ENCODE measurements around the gene ITGB1BP1. TPM values are rescaled to one million over a fixed set of nuclear protein-coding genes. Genes with fewer than 3 reads are reported as not detected.

Gene ITGB1BP1
- total RNA-seq, 2 donors from 2014 or later: 26.9 to 36.8 TPM

DNA sequence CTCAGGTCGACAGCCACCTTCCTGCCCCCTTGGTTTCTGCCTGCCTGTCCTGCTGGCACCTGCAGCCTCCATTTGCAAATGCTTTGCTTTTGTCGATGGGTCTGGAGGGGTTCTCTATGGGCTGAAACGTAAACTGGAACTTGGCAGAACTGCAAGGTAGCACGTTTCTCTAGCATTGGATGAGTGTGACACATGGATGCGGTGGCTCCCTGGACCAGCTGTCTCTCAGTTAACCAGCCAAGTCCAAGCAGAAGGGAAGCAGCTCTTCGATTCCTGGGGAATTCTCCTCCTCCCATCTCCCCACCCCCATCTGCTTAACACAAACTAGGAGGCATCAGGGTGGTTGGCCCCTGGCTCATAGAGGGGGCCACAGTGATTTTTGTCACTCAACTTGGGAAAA is 57.3 kb downstream of the ITGB1BP1 start:
- Histone ChIP-seq H3K4me3 (no peak overlapping the region), H3K4me1 (replicated peaks) (no peaks in the 10 kb centered on the region), H3K36me3 (no peaks in the 10 kb centered on the region), H3K27me3 (replicated peaks; ENCODE audit: insufficient read depth) (no peaks in the 10 kb centered on the region), H3K27ac (no peak overlapping the region), H3K9me3 (no peaks in the 10 kb centered on the region)
- no peak for DNase-seq (ENCODE audit: low spot score)
- intact Hi-C loops (cut with DNase I): no loop called here
- TF ChIP-seq POLR2AphosphoS5 (IDR thresholded peaks at IDR 0.05): no peak
- TF ChIP-seq, protein P1, sequence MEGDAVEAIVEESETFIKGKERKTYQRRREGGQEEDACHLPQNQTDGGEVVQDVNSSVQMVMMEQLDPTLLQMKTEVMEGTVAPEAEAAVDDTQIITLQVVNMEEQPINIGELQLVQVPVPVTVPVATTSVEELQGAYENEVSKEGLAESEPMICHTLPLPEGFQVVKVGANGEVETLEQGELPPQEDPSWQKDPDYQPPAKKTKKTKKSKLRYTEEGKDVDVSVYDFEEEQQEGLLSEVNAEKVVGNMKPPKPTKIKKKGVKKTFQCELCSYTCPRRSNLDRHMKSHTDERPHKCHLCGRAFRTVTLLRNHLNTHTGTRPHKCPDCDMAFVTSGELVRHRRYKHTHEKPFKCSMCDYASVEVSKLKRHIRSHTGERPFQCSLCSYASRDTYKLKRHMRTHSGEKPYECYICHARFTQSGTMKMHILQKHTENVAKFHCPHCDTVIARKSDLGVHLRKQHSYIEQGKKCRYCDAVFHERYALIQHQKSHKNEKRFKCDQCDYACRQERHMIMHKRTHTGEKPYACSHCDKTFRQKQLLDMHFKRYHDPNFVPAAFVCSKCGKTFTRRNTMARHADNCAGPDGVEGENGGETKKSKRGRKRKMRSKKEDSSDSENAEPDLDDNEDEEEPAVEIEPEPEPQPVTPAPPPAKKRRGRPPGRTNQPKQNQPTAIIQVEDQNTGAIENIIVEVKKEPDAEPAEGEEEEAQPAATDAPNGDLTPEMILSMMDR (IDR thresholded peaks at IDR 0.05): no peak
- no peak for TF ChIP-seq POLR2A (IDR thresholded peaks at IDR 0.05)
- WGBS: 83% methylated on average over 6 of the region's 6 CpGs

DNA sequence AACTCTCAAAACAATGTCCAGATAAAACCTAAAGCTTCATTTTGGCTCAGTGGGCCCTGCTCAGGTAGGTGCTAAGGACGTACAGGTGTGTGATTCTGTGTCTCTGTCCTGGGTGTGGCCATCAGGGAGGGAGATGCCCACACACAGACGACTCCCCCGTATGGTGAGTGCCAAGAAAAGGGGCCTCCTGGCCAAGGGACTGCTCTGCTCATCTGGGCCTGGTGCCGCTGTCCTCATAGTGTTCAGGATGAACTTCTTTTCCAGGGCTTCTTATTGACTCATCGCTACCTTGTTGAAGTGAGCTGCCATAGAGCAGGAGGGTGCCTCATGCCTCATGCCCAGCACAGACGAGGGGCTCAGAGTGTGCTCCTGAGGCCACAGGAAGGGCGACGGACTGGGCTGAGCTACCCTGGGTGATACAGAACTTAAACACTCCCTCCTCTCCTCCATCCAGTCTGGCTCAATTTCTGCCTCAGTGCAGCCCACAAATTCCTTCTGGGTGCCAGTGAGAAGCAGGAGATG is 57.8 kb downstream of the ITGB1BP1 start:
- no peak for DNase-seq (ENCODE audit: low spot score)
- intact Hi-C loops (cut with DNase I): no loop called here
- H3K36me3 ChIP-seq: no peaks in the 10 kb centered on the region
- WGBS: 86% methylated on average over 8 of the region's 8 CpGs
- H3K9me3 ChIP-seq: no peaks in the 10 kb centered on the region
- H3K4me3 ChIP-seq: no peak overlapping the region
- TF ChIP-seq POLR2A (IDR thresholded peaks at IDR 0.05) (no peak), POLR2AphosphoS5 (IDR thresholded peaks at IDR 0.05) (no peak)
- TF ChIP-seq, protein P1 (IDR thresholded peaks at IDR 0.05): no peak
- no peak overlapping the region for H3K27ac ChIP-seq
- H3K4me1 ChIP-seq (replicated peaks): no peaks in the 10 kb centered on the region
- H3K27me3 ChIP-seq (replicated peaks; ENCODE audit: insufficient read depth): no peaks in the 10 kb centered on the region

DNA sequence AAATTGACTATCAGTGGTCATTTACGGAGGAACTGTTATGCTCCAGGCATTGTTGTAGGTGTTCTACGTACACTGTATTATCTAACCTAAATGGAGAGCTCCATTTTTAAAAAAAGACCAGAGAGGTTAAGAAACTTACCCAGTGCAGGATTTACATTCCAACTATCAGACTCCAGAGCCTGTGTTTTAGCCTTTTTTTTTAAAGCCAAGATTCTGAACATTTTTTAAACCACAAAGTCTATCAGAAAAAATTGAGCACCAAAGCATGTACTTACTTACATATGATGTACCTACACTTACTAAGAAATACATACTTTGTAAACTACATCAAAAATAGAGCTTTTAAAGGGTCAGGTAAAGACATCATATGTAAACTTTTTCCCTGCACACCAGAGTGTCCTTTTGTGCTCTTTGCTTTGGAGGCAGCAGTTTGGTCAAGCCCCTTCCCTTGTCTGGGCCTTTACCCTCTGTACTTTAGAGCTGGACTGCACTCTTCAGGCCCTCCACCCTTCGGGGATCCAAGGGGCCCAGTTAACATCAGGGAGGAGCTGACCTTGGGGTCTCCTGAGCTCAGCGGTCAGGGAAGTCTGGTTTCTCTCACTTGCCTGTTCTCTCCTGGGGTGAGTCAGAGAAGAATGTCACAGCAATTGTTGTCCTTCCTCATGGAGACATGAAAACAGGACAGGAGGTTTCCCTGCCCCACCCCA is 58.4 kb downstream of the ITGB1BP1 start:
- 67% methylated on average over 4 of the region's 4 CpGs for WGBS
- Histone ChIP-seq H3K4me1 (replicated peaks) (no peaks in the 10 kb centered on the region), H3K36me3 (no peaks in the 10 kb centered on the region), H3K4me3 (no peak overlapping the region), H3K27me3 (replicated peaks; ENCODE audit: insufficient read depth) (no peaks in the 10 kb centered on the region), H3K9me3 (no peaks in the 10 kb centered on the region), H3K27ac (no peak overlapping the region)
- TF ChIP-seq POLR2AphosphoS5 (IDR thresholded peaks at IDR 0.05) (no peak), POLR2A (IDR thresholded peaks at IDR 0.05) (no peak)
- TF ChIP-seq, protein P1 (IDR thresholded peaks at IDR 0.05): no peak
- DNase-seq (ENCODE audit: low spot score): no peak
- intact Hi-C loops (cut with DNase I): no loop called here

GRCh38 chr2:9364373-9364772 is 59.0 kb downstream of the ITGB1BP1 start:
- Histone ChIP-seq H3K36me3 (no peaks in the 10 kb centered on the region), H3K27me3 (replicated peaks; ENCODE audit: insufficient read depth) (no peaks in the 10 kb centered on the region), H3K27ac (no peak overlapping the region), H3K4me1 (replicated peaks) (no peaks in the 10 kb centered on the region), H3K4me3 (no peak overlapping the region), H3K9me3 (no peaks in the 10 kb centered on the region)
- no peak for DNase-seq (ENCODE audit: low spot score)
- TF ChIP-seq POLR2A (IDR thresholded peaks at IDR 0.05): no peak
- intact Hi-C loops (cut with DNase I): no loop called here
- 69% methylated on average over 4 of the region's 4 CpGs for WGBS

DNA sequence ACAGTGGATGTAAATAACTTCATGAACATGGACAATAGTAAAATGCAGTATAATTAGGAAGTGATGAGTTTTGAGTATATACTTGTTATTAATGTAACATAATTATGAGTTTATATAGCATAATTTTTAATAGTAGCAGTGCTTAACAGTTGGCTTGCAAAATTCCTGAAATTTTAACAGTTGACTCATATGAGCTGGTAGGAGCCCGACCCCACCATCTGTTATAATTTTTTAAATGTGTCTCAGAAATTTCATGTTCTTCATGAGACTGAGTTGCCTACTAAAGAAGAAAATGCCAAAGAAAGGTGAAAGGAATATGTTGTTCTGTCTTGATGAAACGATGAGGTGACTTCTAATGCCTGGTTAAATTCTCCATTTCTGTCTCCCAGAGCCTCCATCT is 62.6 kb downstream of the ITGB1BP1 start:
- intact Hi-C loops (cut with DNase I): no loop called here
- no peak for DNase-seq (ENCODE audit: low spot score)
- no peaks in the 10 kb centered on the region for H3K9me3 ChIP-seq
- H3K27me3 ChIP-seq (replicated peaks; ENCODE audit: insufficient read depth): no peaks in the 10 kb centered on the region
- no peak overlapping the region for H3K4me3 ChIP-seq
- TF ChIP-seq, protein P1 (IDR thresholded peaks at IDR 0.05): no peak
- TF ChIP-seq POLR2AphosphoS5 (IDR thresholded peaks at IDR 0.05) (no peak), POLR2A (IDR thresholded peaks at IDR 0.05) (no peak)
- 92% methylated on average over 2 of the region's 2 CpGs for WGBS
- H3K27ac ChIP-seq: no peak overlapping the region
- H3K4me1 ChIP-seq (replicated peaks): no peaks in the 10 kb centered on the region
- no peaks in the 10 kb centered on the region for H3K36me3 ChIP-seq

Measured in prostate gland (tissue), 2 donors.